ENCODE results near the gene ACOXL. TPM values are rescaled to one million over a fixed set of nuclear protein-coding genes. Genes with fewer than 3 reads are reported as not detected.

The ACOXL gene
- total RNA-seq, 2 experiments from 2014 or later = 0.14 to 0.56 TPM

- DNase-seq (no peak), ATAC-seq (no peak)
- TF ChIP-seq CTCF (IDR thresholded peaks at IDR 0.05) = no peak
- Mint-ChIP-seq H3K36me3 (ENCODE audit: low read depth) (peaks cover 63% of the 10 kb centered on the region), H3K27me3 (no peaks in the 10 kb centered on the region), H3K4me3 (no peak overlapping the region), H3K27ac (no peak overlapping the region), H3K9me3 (no peaks in the 10 kb centered on the region), H3K4me1 (ENCODE audit: low read depth) (peaks cover 39% of the 10 kb centered on the region)
- CTCF ChIA-PET = interaction anchor here (1.1 kb wide), 1 partner anchor 74 kb away, joined by 3 read pairs; no protein-coding TSS in a partner anchor
- intact Hi-C loops (cut with micrococcal nuclease) = no loop called here
- POLR2A ChIA-PET = interaction anchor here (0.6 kb wide), 2 partner anchors 8 to 154 kb away, joined by 3 to 4 read pairs; no protein-coding TSS in a partner anchor
Observed at GRCh38 chr2:111148225-111148873, 416.0 kb downstream of the ACOXL start.

GRCh38 chr2:111148925-111149324 lies 416.6 kb downstream of the ACOXL start:
- H3K27ac Mint-ChIP-seq = no peak overlapping the region
- intact Hi-C loops (cut with micrococcal nuclease) = no loop called here
- no peak for TF ChIP-seq CTCF (IDR thresholded peaks at IDR 0.05)
- H3K4me1 Mint-ChIP-seq (ENCODE audit: low read depth) = peaks cover 38% of the 10 kb centered on the region
- H3K27me3 Mint-ChIP-seq = no peaks in the 10 kb centered on the region
- no peaks in the 10 kb centered on the region for H3K9me3 Mint-ChIP-seq
- H3K4me3 Mint-ChIP-seq = no peak overlapping the region
- ChIA-PET POLR2A (interaction anchor here (0.6 kb wide), 1 partner anchor 9 kb away, joined by 4 read pairs; no protein-coding TSS in a partner anchor), CTCF (no interaction called here)
- ATAC-seq (no peak), DNase-seq (no peak)
- H3K36me3 Mint-ChIP-seq (ENCODE audit: low read depth) = peaks cover 62% of the 10 kb centered on the region

- CTCF ChIA-PET = no interaction called here
- intact Hi-C loops (cut with micrococcal nuclease) = no loop called here
- no peaks in the 10 kb centered on the region for H3K27me3 Mint-ChIP-seq
- H3K4me1 Mint-ChIP-seq (ENCODE audit: low read depth) = peaks cover 37% of the 10 kb centered on the region
- H3K27ac Mint-ChIP-seq = peak overlapping the region; percentile 35
- no peak for DNase-seq
- POLR2A ChIA-PET = no interaction called here
- H3K9me3 Mint-ChIP-seq = no peaks in the 10 kb centered on the region
- H3K36me3 Mint-ChIP-seq (ENCODE audit: low read depth) = peaks cover 58% of the 10 kb centered on the region
- TF ChIP-seq CTCF (IDR thresholded peaks at IDR 0.05) = no peak
- ATAC-seq = no peak
- H3K4me3 Mint-ChIP-seq = no peak overlapping the region
Observed at GRCh38 chr2:111149882-111150455, 417.6 kb downstream of the ACOXL start.

GRCh38 chr2:111154758-111155157 lies 422.4 kb downstream of the ACOXL start:
- no peak overlapping the region for H3K27ac Mint-ChIP-seq
- peaks cover 43% of the 10 kb centered on the region for H3K4me1 Mint-ChIP-seq (ENCODE audit: low read depth)
- H3K4me3 Mint-ChIP-seq = no peak overlapping the region
- TF ChIP-seq CTCF (IDR thresholded peaks at IDR 0.05) = no peak
- H3K27me3 Mint-ChIP-seq = no peaks in the 10 kb centered on the region
- CTCF ChIA-PET = interaction anchor here (1.2 to 3.0 kb wide), 2 partner anchors 9 to 12 kb away, joined by 4 to 11 read pairs; no protein-coding TSS in a partner anchor
- H3K36me3 Mint-ChIP-seq (ENCODE audit: low read depth) = peaks cover 67% of the 10 kb centered on the region
- intact Hi-C loops (cut with micrococcal nuclease) = no loop called here
- H3K9me3 Mint-ChIP-seq = no peaks in the 10 kb centered on the region
- DNase-seq (no peak), ATAC-seq (no peak)
- POLR2A ChIA-PET = interaction anchor here (0.6 kb wide), 1 partner anchor 8 kb away, joined by 3 read pairs; no protein-coding TSS in a partner anchor

GRCh38 chr2:111155610-111156009 lies 423.2 kb downstream of the ACOXL start:
- H3K27me3 Mint-ChIP-seq = no peaks in the 10 kb centered on the region
- no peak for TF ChIP-seq CTCF (IDR thresholded peaks at IDR 0.05)
- ChIA-PET CTCF (interaction anchor here (1.2 to 3.0 kb wide), 2 partner anchors 10 to 13 kb away, joined by 4 to 11 read pairs; no protein-coding TSS in a partner anchor), POLR2A (no interaction called here)
- H3K9me3 Mint-ChIP-seq = no peaks in the 10 kb centered on the region
- no peak for ATAC-seq
- peaks cover 44% of the 10 kb centered on the region for H3K4me1 Mint-ChIP-seq (ENCODE audit: low read depth)
- peaks cover 66% of the 10 kb centered on the region for H3K36me3 Mint-ChIP-seq (ENCODE audit: low read depth)
- no peak overlapping the region for H3K27ac Mint-ChIP-seq
- no peak for DNase-seq
- intact Hi-C loops (cut with micrococcal nuclease) = no loop called here
- no peak overlapping the region for H3K4me3 Mint-ChIP-seq

Measured in activated CD8-positive, alpha-beta T cell treated with anti-CD3 and anti-CD28 coated beads for 36 hours (primary cell).